GM12892 (cell line): ENCODE results near the gene SMG7.

Experiments
- DNase-seq: peaks from one replicate; pipeline ENCODE4 v3.0.0; 2011; ENCODE audit not compliant: insufficient read length
- FAIRE-seq: peaks from 2 replicates; lab custom pipeline; 2011; peaks lifted over from hg19 to GRCh38; lab: Jason Lieb, UNC
- POLR2A ChIP-seq: IDR thresholded peaks from 2 replicates; pipeline ENCODE4 v1.6.1; 2011; ENCODE audit warnings: low read depth, low read length, control low read depth
- POLR2AphosphoS5 ChIP-seq: IDR thresholded peaks from 2 replicates; pipeline ENCODE4 v1.6.1; 2011; ENCODE audit warnings: low read depth, low read length, control low read depth
- TAF1 ChIP-seq: IDR thresholded peaks from 2 replicates; pipeline ENCODE4 v1.6.1; 2011; ENCODE audit warnings: low read depth, mild to moderate bottlenecking, control low read depth, low read length, borderline replicate concordance

Gene SMG7

GRCh38 chr1:183443466-183443865 is 28.8 kb upstream of the SMG7 start:
- FAIRE-seq (no peak), DNase-seq (no peak)
- TF ChIP-seq TAF1: no peak
- no peak for TF ChIP-seq POLR2A
- TF ChIP-seq POLR2AphosphoS5: no peak

GRCh38 chr1:183444243-183444642 is 28.1 kb upstream of the SMG7 start:
- FAIRE-seq (no peak), DNase-seq (no peak)
- TF ChIP-seq POLR2A: no peak
- no peak for TF ChIP-seq TAF1
- TF ChIP-seq POLR2AphosphoS5: no peak

GRCh38 chr1:183449223-183449770 is 23.0 kb upstream of the SMG7 start:
- TF ChIP-seq POLR2A (no peak), TAF1 (no peak)
- FAIRE-seq: no peak
- DNase-seq: no peak

GRCh38 chr1:183450093-183450492 is 22.2 kb upstream of the SMG7 start:
- DNase-seq (no peak), FAIRE-seq (no peak)
- no peak for TF ChIP-seq POLR2A
- no peak for TF ChIP-seq TAF1
- TF ChIP-seq POLR2AphosphoS5: no peak

GRCh38 chr1:183454377-183454776 is 17.9 kb upstream of the SMG7 start:
- FAIRE-seq (no peak), DNase-seq (no peak)
- TF ChIP-seq POLR2A (no peak), POLR2AphosphoS5 (no peak), TAF1 (no peak)

DNA sequence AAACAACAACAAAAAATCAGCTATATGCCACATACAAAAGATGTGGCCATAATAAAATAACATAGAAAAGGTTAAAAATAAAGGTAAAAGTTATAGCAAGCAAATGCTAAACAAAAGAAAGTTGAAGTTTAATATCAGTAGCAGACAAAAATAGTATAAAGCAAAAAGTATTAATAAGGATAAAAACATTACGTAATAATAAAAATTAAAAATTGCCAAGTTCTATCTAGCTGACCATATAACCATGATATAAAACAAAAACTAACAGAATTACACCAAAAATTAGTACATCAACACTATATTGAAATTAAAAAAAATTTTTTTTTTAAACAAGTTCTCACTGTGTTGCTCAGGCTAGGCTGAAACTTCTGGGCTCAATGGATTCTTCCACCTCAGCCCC is 15.5 kb upstream of the SMG7 start:
- no peak for TF ChIP-seq POLR2AphosphoS5
- no peak for TF ChIP-seq POLR2A
- no peak for TF ChIP-seq TAF1
- FAIRE-seq (no peak), DNase-seq (no peak)

GRCh38 chr1:183457449-183457848 is 14.8 kb upstream of the SMG7 start:
- no peak for TF ChIP-seq TAF1
- no peak for TF ChIP-seq POLR2AphosphoS5
- TF ChIP-seq POLR2A: no peak
- DNase-seq: no peak
- FAIRE-seq: no peak

DNA sequence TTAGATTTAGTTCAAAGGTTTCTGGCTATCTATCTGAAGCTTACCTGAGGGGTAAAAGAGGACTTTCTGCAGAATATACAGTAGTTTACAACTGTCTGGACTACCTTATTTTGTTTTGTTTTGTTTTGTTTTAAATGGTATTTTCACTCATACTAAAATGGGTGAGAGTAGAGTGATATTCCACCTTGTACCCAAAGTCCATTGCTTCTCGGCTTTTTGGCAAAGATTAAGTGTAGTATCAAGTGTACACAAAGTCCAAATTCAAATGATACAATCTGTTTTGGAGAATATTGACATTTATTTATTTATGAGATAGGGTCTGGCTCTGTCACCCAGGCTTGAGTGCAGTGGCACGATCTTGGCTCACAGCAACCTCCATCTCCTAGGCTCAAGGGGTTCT is 11.7 kb upstream of the SMG7 start:
- no peak for FAIRE-seq
- no peak for TF ChIP-seq POLR2A
- TF ChIP-seq POLR2AphosphoS5: no peak
- TF ChIP-seq TAF1: no peak

GRCh38 chr1:183461350-183461749 is 10.9 kb upstream of the SMG7 start:
- no peak for DNase-seq
- no peak for FAIRE-seq
- TF ChIP-seq POLR2AphosphoS5 (no peak), TAF1 (no peak)

More for the DNA sequence above, 11.7 kb upstream of the SMG7 start:
- no peak for DNase-seq

- no peak for FAIRE-seq
- TF ChIP-seq POLR2AphosphoS5: no peak
- no peak for TF ChIP-seq TAF1
- TF ChIP-seq POLR2A: no peak
Observed at GRCh38 chr1:183463566-183463965, 8.7 kb upstream of the SMG7 start.

GRCh38 chr1:183466781-183467180 is 5.5 kb upstream of the SMG7 start:
- TF ChIP-seq TAF1: no peak
- TF ChIP-seq POLR2A: no peak
- TF ChIP-seq POLR2AphosphoS5: no peak
- DNase-seq (no peak), FAIRE-seq (no peak)

More at GRCh38 chr1:183463566-183463965, 8.7 kb upstream of the SMG7 start:
- DNase-seq: no peak

DNA sequence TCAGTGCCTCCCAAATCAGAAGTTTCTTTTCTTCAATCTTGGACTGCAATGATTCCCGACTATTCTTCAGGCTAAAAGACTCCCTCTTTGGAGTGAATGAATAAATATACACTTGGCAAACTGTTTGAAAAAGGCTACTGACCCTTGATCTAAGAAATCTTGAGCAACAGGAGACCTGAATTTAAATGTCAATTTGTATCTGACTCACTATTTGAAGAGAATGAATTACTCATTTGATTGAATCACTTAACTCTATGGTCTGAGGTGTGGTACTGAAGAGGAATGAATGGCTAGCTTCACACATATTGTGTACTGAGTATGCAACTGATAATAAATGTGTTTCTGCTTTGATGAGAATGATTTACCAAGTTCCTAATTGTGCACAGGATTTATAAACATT is 4.6 kb upstream of the SMG7 start:
- TF ChIP-seq POLR2AphosphoS5 (no peak), TAF1 (no peak), POLR2A (no peak)
- FAIRE-seq (no peak), DNase-seq (no peak)
